K562 (cell line): ENCODE measurements around the gene SLC37A2. TPM values are rescaled to one million over a fixed set of nuclear protein-coding genes. Genes with fewer than 3 reads are reported as not detected.
A peak's percentile ranks its signal among the peaks of the same experiment; 100 is the strongest.

Experiments
- ATAC-seq: fragments of 200-7000 bp; cut with Tn5 transposase; 3 replicates; pipeline ENCODE4 v1.9.1; 2020; ENCODE audit warnings: moderate library complexity
- BruUV-seq: library from RNA; stranded (reverse); fragments of 400-500 nt; replicated peaks from 2 replicates; lab custom pipeline; 2021; lab: Mats Ljungman, UMichigan
- CTCF ChIA-PET: fragments of 300-600 bp; formaldehyde crosslinking; extraction: SDS; loops from one replicate; lab custom pipeline; 2021; ENCODE audit warnings: low intra/inter-chr PET ratio; lab: Yijun Ruan, JAX
- POLR2A ChIA-PET: fragments of 300-600, 350-650 bp; sonication (Branson Sonifier 250); formaldehyde crosslinking; extraction: SDS; loops from one replicate; lab custom pipeline; 2021; ENCODE audit warnings: antibody characterized with exemption, inconsistent platforms; lab: Yijun Ruan, JAX
- DNase-seq, 4 experiments: peaks; one replicate each; pipeline versions ENCODE4 v3.0.0 to v3.0.0-alpha.2; 2011 to 2018; ENCODE audit warnings: low spot score in 3 of 4, mixed read lengths in 3 of 4; ENCODE audit errors: extremely low read depth in 1 of 4
- FAIRE-seq: peaks from 2 replicates; lab custom pipeline; 2011; peaks lifted over from hg19 to GRCh38; lab: Jason Lieb, UNC
- H2AFZ ChIP-seq: 2 replicates; pipeline ENCODE4 v1.6.0; 2011; ENCODE audit warnings: low read depth, low read length, control low read depth, inconsistent platforms
- H3K27ac ChIP-seq: fragments of 200-600 bp; 3 replicates; pipeline ENCODE4 v1.8.0; 2011; ENCODE audit warnings: low read depth, mild to moderate bottlenecking, control low read depth, inconsistent platforms, low read length, moderate library complexity, mixed read lengths; ENCODE audit errors: extremely low read depth
- H3K27me3 ChIP-seq, 2 experiments: fragments of 300-600 bp in 1 of 2; 2 replicates in 1 of 2; 3 replicates in 1 of 2; pipeline versions ENCODE4 v1.6.0 to v1.8.0; 2011; ENCODE audit warnings: inconsistent platforms in 2 of 2, low read length in 2 of 2, mild to moderate bottlenecking in 1 of 2, mixed read lengths in 1 of 2, moderate library complexity in 1 of 2; ENCODE audit not compliant: control insufficient read depth in 2 of 2, insufficient read depth in 2 of 2
- H3K36me3 ChIP-seq: fragments of 300-600 bp; 3 replicates; pipeline ENCODE4 v1.8.0; 2011; ENCODE audit warnings: mild to moderate bottlenecking, low read length, inconsistent platforms; ENCODE audit not compliant: control insufficient read depth, insufficient read depth
- H3K4me1 ChIP-seq, 2 experiments: fragments of 200-600 bp in 1 of 2; replicated peaks in 1 of 2; 2 replicates in 1 of 2; 3 replicates in 1 of 2; pipeline versions ENCODE4 v1.5.1 to v1.8.0; 2011; ENCODE audit warnings: inconsistent platforms in 2 of 2, low read length in 2 of 2, mild to moderate bottlenecking in 1 of 2, mixed read lengths in 1 of 2, moderate library complexity in 1 of 2; ENCODE audit not compliant: control insufficient read depth in 2 of 2, insufficient read depth in 2 of 2
- H3K4me2 ChIP-seq: 2 replicates; pipeline ENCODE4 v1.6.1; 2011; ENCODE audit warnings: low read length, control low read depth, inconsistent platforms, mixed read lengths; ENCODE audit not compliant: insufficient read depth
- H3K4me3 ChIP-seq: fragments of 200-600 bp; sonication (generic), shearing (Covaris generic); 2 replicates; pipeline ENCODE4 v1.5.1; 2016; ENCODE audit warnings: control low read depth, inconsistent platforms
- H3K79me2 ChIP-seq: fragments of 200-600 bp; 3 replicates; pipeline ENCODE4 v1.8.0; 2011; ENCODE audit warnings: low read length, inconsistent platforms; ENCODE audit not compliant: control insufficient read depth, insufficient read depth
- H3K9ac ChIP-seq, 2 experiments: 2 replicates each; pipeline versions ENCODE4 v1.6.0 to v1.6.1; 2011; ENCODE audit warnings: low read depth in 2 of 2, low read length in 2 of 2, control low read depth in 1 of 2, inconsistent platforms in 1 of 2, mild to moderate bottlenecking in 1 of 2, mixed read lengths in 1 of 2; ENCODE audit not compliant: insufficient read depth in 1 of 2
- H3K9me1 ChIP-seq: one replicate; pipeline ENCODE4 v1.6.0; 2011; ENCODE audit warnings: inconsistent platforms, mild to moderate bottlenecking, low read length, moderate library complexity; ENCODE audit not compliant: control insufficient read depth, insufficient read depth
- H3K9me3 ChIP-seq: replicated peaks from 2 replicates; pipeline ENCODE4 v1.5.1; 2011; ENCODE audit warnings: low read depth, low read length, inconsistent platforms; ENCODE audit not compliant: control insufficient read depth, insufficient read depth
- H4K20me1 ChIP-seq: replicated peaks from 2 replicates; pipeline ENCODE4 v1.6.1; 2011; ENCODE audit warnings: low read length, inconsistent platforms, mixed read lengths; ENCODE audit not compliant: control insufficient read depth, insufficient read depth
- ARID1B ChIP-seq: fragments of 450-650 bp; IDR thresholded peaks from 2 replicates; pipeline ENCODE4 v1.6.1; 2016; ENCODE audit warnings: antibody characterized with exemption, mild to moderate bottlenecking, inconsistent platforms
- DIDO1 ChIP-seq: fragments of 450-650 bp; IDR thresholded peaks from 2 replicates; pipeline ENCODE4 v1.6.1; 2016; ENCODE audit warnings: low read depth, missing biosample characterization, missing genetic modification characterization
- ETV6 ChIP-seq, 3 experiments: fragments of 150-350 bp in 1 of 3; sonication (generic) in 1 of 3; formaldehyde crosslinking in 1 of 3; IDR thresholded peaks; 2 replicates each; pipeline versions ENCODE4 v1.6.1 to v1.8.0; 2014 to 2022; ENCODE audit warnings: borderline replicate concordance in 2 of 3, low read depth in 2 of 3, antibody characterized with exemption in 1 of 3, low read length in 1 of 3, mild to moderate bottlenecking in 1 of 3, missing genetic modification reagents in 1 of 3
- FOS ChIP-seq: IDR thresholded peaks from 3 replicates; pipeline ENCODE4 v1.6.1; 2011; ENCODE audit not compliant: insufficient read length; ENCODE audit errors: extremely low read depth
- GATA2 ChIP-seq: sonication (generic); formaldehyde crosslinking; IDR thresholded peaks from 2 replicates; pipeline ENCODE4 v1.4.0; 2020; ENCODE audit warnings: mild to moderate bottlenecking, missing genetic modification reagents
- MCM5 ChIP-seq: fragments of 450-650 bp; IDR thresholded peaks from 2 replicates; pipeline ENCODE4 v1.6.1; 2016; ENCODE audit warnings: low read depth
- MXD1 ChIP-seq: fragments of 250-450 bp; sonication (Bioruptor Pico); IDR thresholded peaks from 2 replicates; pipeline ENCODE4 v1.8.0; 2021; ENCODE audit warnings: borderline replicate concordance, mild to moderate bottlenecking, moderate library complexity; ENCODE audit not compliant: poor library complexity, severe bottlenecking
- MXI1 ChIP-seq: IDR thresholded peaks from 2 replicates; pipeline ENCODE4 v1.6.1; 2011; ENCODE audit warnings: low read depth, mild to moderate bottlenecking, improper control_type of control experiment, low read length
- NONO ChIP-seq, 2 experiments: fragments of 200-400 bp in 1 of 2; fragments of 450-650 bp in 1 of 2; formaldehyde crosslinking in 1 of 2; IDR thresholded peaks; 2 replicates each; pipeline ENCODE4 v1.6.1; 2017; ENCODE audit warnings: low read depth in 2 of 2, mild to moderate bottlenecking in 2 of 2, moderate library complexity in 2 of 2, low read length in 1 of 2
- PHB2 ChIP-seq: fragments of 450-650 bp; IDR thresholded peaks from 2 replicates; pipeline ENCODE4 v1.6.1; 2017; ENCODE audit warnings: low read depth
- POLR2B ChIP-seq: fragments of 450-650 bp; IDR thresholded peaks from 2 replicates; pipeline ENCODE4 v1.6.1; 2018; ENCODE audit warnings: low read depth; ENCODE audit not compliant: partially characterized antibody
- PYGO2 ChIP-seq: fragments of 450-650 bp; IDR thresholded peaks from 2 replicates; pipeline ENCODE4 v1.6.1; 2016; ENCODE audit warnings: mild to moderate bottlenecking, missing genetic modification characterization, moderate library complexity, missing compliant biosample characterization
- RB1 ChIP-seq: fragments of 450-650 bp; IDR thresholded peaks from 2 replicates; pipeline ENCODE4 v1.6.1; 2017; ENCODE audit warnings: low read depth, mild to moderate bottlenecking
- RBM39 ChIP-seq: fragments of 200-400 bp; formaldehyde crosslinking; optimal IDR thresholded peaks from 2 replicates; pipeline ENCODE3; 2018; ENCODE audit warnings: low read depth, low read length
- SPI1 ChIP-seq: IDR thresholded peaks from 2 replicates; pipeline ENCODE4 v1.6.1; 2011; ENCODE audit warnings: low read depth, low read length, control low read depth, borderline replicate concordance
- ZC3H11A ChIP-seq: IDR thresholded peaks from 2 replicates; pipeline ENCODE4 v1.6.1; 2012; ENCODE audit warnings: low read depth, low read length, improper control_type of control experiment
- ZNF57 ChIP-seq: fragments of 450-650 bp; formaldehyde crosslinking; IDR thresholded peaks from 2 replicates; pipeline ENCODE4 v1.4.0; 2020; ENCODE audit warnings: mild to moderate bottlenecking, moderate library complexity
- ZNF695 ChIP-seq: fragments of 450-650 bp; formaldehyde crosslinking; IDR thresholded peaks from 2 replicates; pipeline ENCODE4 v1.4.0; 2020; ENCODE audit warnings: mild to moderate bottlenecking, moderate library complexity
- WGBS: fragments of 100-300 bp; shearing (Covaris generic); methylation state at CpG from one replicate; pipeline ENCODE4 v1.1.6; 2016; ENCODE audit warnings: low coverage, mixed read lengths; ENCODE audit not compliant: insufficient coverage; ENCODE audit errors: missing lambda C conversion rate; 5-methylcytosine and 5-hydroxymethylcytosine counted together
- in situ Hi-C: fragments of 300-500 bp; cut with MboI; formaldehyde crosslinking; loops from 4 replicates; pipeline ENCODE4 v1.15.0; 2018; ENCODE audit warnings: inconsistent platforms, mixed read lengths
- intact Hi-C: fragments of 100-400 bp; cut with micrococcal nuclease; formaldehyde crosslinking; loops from 2 replicates; pipeline ENCODE4 v1.14.2; 2022
- polyA plus RNA-seq, 8 experiments: library from polyadenylated mRNA; depleted of rRNA in 4 of 8; stranded (reverse) in 5 of 8; unstranded in 3 of 8; fragments of >200 nt; fragmentation: Nextera tagmentation in 2 of 8; fragmentation: Illumina TruSeq in 1 of 8; extraction: Ambion mirVana in 2 of 8; extraction: Trizol in 1 of 8; gene quantifications; 2 replicates each; pipeline versions ENCODE4 v1.2.1 to v1.2.3, GENCODE V29; 2011 to 2014; ENCODE audit warnings: inconsistent platforms in 1 of 8, missing spikeins in 1 of 8
- total RNA-seq, 7 experiments: library from RNA; depleted of rRNA in 6 of 7; stranded (reverse); fragments of >200 nt in 6 of 7; fragmentation: Illumina TruSeq in 2 of 7; extraction: Trizol in 2 of 7; gene quantifications; 2 replicates each; pipeline versions ENCODE4 v1.2.1 to v1.2.3, GENCODE V29; 2011 to 2021; ENCODE audit warnings: low replicate concordance in 1 of 7

SLC37A2 gene
- total and polyA plus RNA-seq, 9 of the 15 experiments (the other 6 are each of a cell fraction or from before 2014, with no cell fraction given) = 0.01 to 1.2 (median 0.52) TPM

- Histone ChIP-seq H3K4me1 (no peaks in the 10 kb centered on the region), H3K9me3 (no peaks in the 10 kb centered on the region), H3K79me2 (no peaks in the 10 kb centered on the region), H3K36me3 (no peaks in the 10 kb centered on the region), H3K9me1 (no peaks in the 10 kb centered on the region), H2AFZ (peak overlapping the region; percentile 85; the same call in 1 of the 2 replicates), H3K27me3 (peaks cover 13 to 15% of the 10 kb centered on the region in 2 experiments; a peak in 4 of 5 replicates), H3K9ac (no peak overlapping the region), H4K20me1 (no peaks in the 10 kb centered on the region), H3K27ac (no peak overlapping the region), H3K4me2 (no peak overlapping the region), H3K4me3 (no peak overlapping the region)
- FAIRE-seq (no peak), DNase-seq (no peak), ATAC-seq (no peak)
- ChIA-PET POLR2A (interaction anchor here (1.4 kb wide), 1 partner anchor 12 kb away, joined by 4 read pairs; no protein-coding TSS in a partner anchor), CTCF (interaction anchor here (1.0 kb wide), 1 partner anchor 33 kb away, joined by 3 read pairs; no protein-coding TSS in a partner anchor)
- TF ChIP-seq PYGO2 (no peak), SPI1 (peak; percentile 2; the same call in 1 of the 2 replicates)
- intact Hi-C loops (no loop called here), in situ Hi-C loops (no loop called here)
- BruUV-seq = no TSS peak
- 0% methylated on average over 1 of the region's 4 CpGs for WGBS
Observed at GRCh38 chr11:125124618-125124992, 61.5 kb downstream of the SLC37A2 start.

- ChIA-PET POLR2A (interaction anchor here (0.8 kb wide), 1 partner anchor 805 kb away, joined by 3 read pairs; no protein-coding TSS in a partner anchor), CTCF (no interaction called here)
- DNase-seq = no peak
- Histone ChIP-seq H3K4me1 (no peaks in the 10 kb centered on the region), H3K27me3 (peaks cover 17 to 26% of the 10 kb centered on the region in 2 experiments; a peak in 4 of 5 replicates), H3K4me3 (no peak overlapping the region), H3K79me2 (no peaks in the 10 kb centered on the region), H4K20me1 (no peaks in the 10 kb centered on the region), H2AFZ (no peak overlapping the region), H3K9me1 (no peaks in the 10 kb centered on the region), H3K27ac (no peak overlapping the region), H3K9ac (no peak overlapping the region), H3K36me3 (no peaks in the 10 kb centered on the region), H3K9me3 (no peaks in the 10 kb centered on the region), H3K4me2 (no peak overlapping the region)
- ATAC-seq = no peak
- intact Hi-C loops = no loop called here
- in situ Hi-C loops = no loop called here
- TF ChIP-seq ZNF57 (CRISPR knock-in tag) (no peak), RBM39 (no peak), ZC3H11A (no peak), MXI1 (no peak), ZNF695 (no peak), GATA2 (CRISPR knock-in tag) (no peak), ARID1B (no peak), POLR2B (no peak), MXD1 (CRISPR knock-in tag) (no peak), NONO (IDR thresholded peaks at IDR 0.05; ENCODE audit: low read depth in 2 of 2, low read length in 1 of 2) (no peak), RB1 (no peak), ETV6 (IDR thresholded peaks at IDR 0.05; ENCODE audit: borderline replicate concordance in 1 of 2, low read depth in 2 of 2, low read length in 1 of 2) (no peak), ETV6 (CRISPR knock-in tag; IDR thresholded peaks at IDR 0.05; ENCODE audit: borderline replicate concordance) (no peak), DIDO1 (tag) (no peak), PHB2 (no peak), MCM5 (no peak), FOS (no peak)
- BruUV-seq = no TSS peak
- no peak for FAIRE-seq
- WGBS = 0% methylated on average over 4 of the region's 4 CpGs
Observed at GRCh38 chr11:125128450-125128849, 65.3 kb downstream of the SLC37A2 start.
